ENCODE measurements around the gene LRTM1. TPM values are rescaled to one million over a fixed set of nuclear protein-coding genes. Genes with fewer than 3 reads are reported as not detected.

The LRTM1 gene
- total RNA-seq, 1 experiment from 2014 or later = not detected

GRCh38 chr3:54939557-54940300, 11.9 kb upstream of the LRTM1 start:
- no peak for DNase-seq
- Histone ChIP-seq H3K4me2 (ENCODE audit: low read length) (no peak overlapping the region), H3K36me3 (ENCODE audit: low read depth, low read length) (no peaks in the 10 kb centered on the region), H3K27ac (ENCODE audit: low read length) (no peak overlapping the region), H3K79me2 (ENCODE audit: low read length) (no peaks in the 10 kb centered on the region), H2AFZ (ENCODE audit: low read length) (no peak overlapping the region), H3K4me1 (ENCODE audit: insufficient read depth, low read length) (no peaks in the 10 kb centered on the region), H3K9ac (ENCODE audit: low read length) (no peak overlapping the region), H3K4me3 (ENCODE audit: low read length) (no peak overlapping the region), H3F3A (ENCODE audit: low read length, unreplicated experiment) (no peaks in the 10 kb centered on the region), H4K20me1 (ENCODE audit: low read length) (no peaks in the 10 kb centered on the region), H3K9me3 (ENCODE audit: low read length) (no peaks in the 10 kb centered on the region), H3K9me2 (replicated peaks; ENCODE audit: low read length) (no peaks in the 10 kb centered on the region), H3K27me3 (ENCODE audit: low read length) (peaks cover 58% of the 10 kb centered on the region)
- POLR2A ChIA-PET (ENCODE audit: unreplicated experiment) = no interaction called here
- intact Hi-C loops (cut with micrococcal nuclease) = no loop called here
- BruUV-seq (replicated peaks) = no TSS peak
- TF ChIP-seq EZH2phosphoT487 (IDR thresholded peaks at IDR 0.05; ENCODE audit: borderline replicate concordance, low read length) (no peak), EZH2 (IDR thresholded peaks at IDR 0.05; ENCODE audit: low read length, unreplicated experiment) (no peak), CTCF (conservative IDR thresholded peaks at IDR 0.05; ENCODE audit: low read depth, low read length) (no peak)
- CTCF ChIA-PET = no interaction called here
- ATAC-seq = no peak

GRCh38 chr3:54936561-54936960, 8.7 kb upstream of the LRTM1 start:
- Histone ChIP-seq H4K20me1 (ENCODE audit: low read length) (no peaks in the 10 kb centered on the region), H3K4me1 (ENCODE audit: insufficient read depth, low read length) (no peaks in the 10 kb centered on the region), H2AFZ (ENCODE audit: low read length) (no peak overlapping the region), H3K9me2 (replicated peaks; ENCODE audit: low read length) (no peaks in the 10 kb centered on the region), H3K4me2 (ENCODE audit: low read length) (no peak overlapping the region), H3K27me3 (ENCODE audit: low read length) (peaks cover 50% of the 10 kb centered on the region), H3K79me2 (ENCODE audit: low read length) (no peaks in the 10 kb centered on the region), H3K27ac (ENCODE audit: low read length) (no peak overlapping the region), H3K36me3 (ENCODE audit: low read depth, low read length) (no peaks in the 10 kb centered on the region), H3K4me3 (ENCODE audit: low read length) (no peak overlapping the region), H3K9ac (ENCODE audit: low read length) (no peak overlapping the region), H3K9me3 (ENCODE audit: low read length) (no peaks in the 10 kb centered on the region), H3F3A (ENCODE audit: low read length, unreplicated experiment) (no peaks in the 10 kb centered on the region)
- DNase-seq (no peak), ATAC-seq (no peak)
- ChIA-PET CTCF (no interaction called here), POLR2A (ENCODE audit: unreplicated experiment) (no interaction called here)
- TF ChIP-seq CTCF (conservative IDR thresholded peaks at IDR 0.05; ENCODE audit: low read depth, low read length) (no peak), EZH2phosphoT487 (IDR thresholded peaks at IDR 0.05; ENCODE audit: borderline replicate concordance, low read length) (no peak), EZH2 (IDR thresholded peaks at IDR 0.05; ENCODE audit: low read length, unreplicated experiment) (no peak)
- intact Hi-C loops (cut with micrococcal nuclease) = no loop called here
- BruUV-seq (replicated peaks) = no TSS peak

- Histone ChIP-seq H3K4me3 (ENCODE audit: low read length) (no peak overlapping the region), H3K27ac (ENCODE audit: low read length) (no peak overlapping the region), H3K9ac (ENCODE audit: low read length) (no peak overlapping the region), H3K4me1 (ENCODE audit: insufficient read depth, low read length) (no peaks in the 10 kb centered on the region), H4K20me1 (ENCODE audit: low read length) (no peaks in the 10 kb centered on the region), H3K9me2 (replicated peaks; ENCODE audit: low read length) (no peaks in the 10 kb centered on the region), H3K36me3 (ENCODE audit: low read depth, low read length) (no peaks in the 10 kb centered on the region), H3F3A (ENCODE audit: low read length, unreplicated experiment) (no peaks in the 10 kb centered on the region), H3K4me2 (ENCODE audit: low read length) (no peak overlapping the region), H3K27me3 (ENCODE audit: low read length) (peaks cover 43% of the 10 kb centered on the region), H2AFZ (ENCODE audit: low read length) (no peak overlapping the region), H3K9me3 (ENCODE audit: low read length) (no peaks in the 10 kb centered on the region), H3K79me2 (ENCODE audit: low read length) (no peaks in the 10 kb centered on the region)
- TF ChIP-seq EZH2phosphoT487 (IDR thresholded peaks at IDR 0.05; ENCODE audit: borderline replicate concordance, low read length) (no peak), CTCF (conservative IDR thresholded peaks at IDR 0.05; ENCODE audit: low read depth, low read length) (no peak), EZH2 (IDR thresholded peaks at IDR 0.05; ENCODE audit: low read length, unreplicated experiment) (no peak)
- intact Hi-C loops (cut with micrococcal nuclease) = no loop called here
- POLR2A ChIA-PET (ENCODE audit: unreplicated experiment) = no interaction called here
- CTCF ChIA-PET = no interaction called here
- ATAC-seq (no peak), DNase-seq (no peak)
- no TSS peak for BruUV-seq (replicated peaks)
Observed at GRCh38 chr3:54935869-54936268, 8.0 kb upstream of the LRTM1 start.
